G401.6 (cell line): Measurements from ENCODE around the gene GATA6.

Experiments
- FAIRE-seq: peaks from 2 replicates; lab custom pipeline; 2012; peaks lifted over from hg19 to GRCh38; lab: Jason Lieb, UNC

GATA6 gene

GRCh38 chr18:22169011-22169888 is at the start of gene GATA6:
Gene GATA6 (plus strand): TSS chr18:22169589. CDS start chr18:22171145, 1,556 bp downstream.
- no peak for FAIRE-seq

GRCh38 chr18:22124970-22125369 is 44.4 kb upstream of the GATA6 start:
- peak; percentile 44 for FAIRE-seq

- FAIRE-seq, result no peak
Measured at GRCh38 chr18:22128954-22129353, 40.4 kb upstream of the GATA6 start.

GRCh38 chr18:22129778-22130177 is 39.6 kb upstream of the GATA6 start:
- no peak for FAIRE-seq

GRCh38 chr18:22132258-22132657 is 37.1 kb upstream of the GATA6 start:
- FAIRE-seq, result no peak

GRCh38 chr18:22132763-22133162 is 36.6 kb upstream of the GATA6 start:
- no peak for FAIRE-seq

GRCh38 chr18:22136395-22136794 is 33.0 kb upstream of the GATA6 start:
- FAIRE-seq, result no peak

GRCh38 chr18:22141211-22141610 is 28.2 kb upstream of the GATA6 start:
- no peak for FAIRE-seq

GRCh38 chr18:22143347-22144340 is 25.7 kb upstream of the GATA6 start:
- FAIRE-seq, result no peak

GRCh38 chr18:22145160-22145559 is 24.2 kb upstream of the GATA6 start:
- FAIRE-seq, result no peak

- FAIRE-seq, result no peak
Measured at GRCh38 chr18:22149710-22150109, 19.7 kb upstream of the GATA6 start.

- no peak for FAIRE-seq
Measured at GRCh38 chr18:22152093-22152492, 17.3 kb upstream of the GATA6 start.

- no peak for FAIRE-seq
Measured at GRCh38 chr18:22153428-22153827, 16.0 kb upstream of the GATA6 start.

GRCh38 chr18:22155584-22155983 is 13.8 kb upstream of the GATA6 start:
- no peak for FAIRE-seq

- FAIRE-seq, result no peak
Measured at GRCh38 chr18:22159014-22159413, 10.4 kb upstream of the GATA6 start.

- no peak for FAIRE-seq
Measured at GRCh38 chr18:22161090-22161489, 8.3 kb upstream of the GATA6 start.

GRCh38 chr18:22163416-22164161 is 5.8 kb upstream of the GATA6 start:
- no peak for FAIRE-seq

GRCh38 chr18:22164337-22165048 is 4.9 kb upstream of the GATA6 start:
- FAIRE-seq, result no peak

- FAIRE-seq, result no peak
Measured at GRCh38 chr18:22165049-22165602, 4.3 kb upstream of the GATA6 start.

GRCh38 chr18:22165603-22166068 is 3.8 kb upstream of the GATA6 start:
- no peak for FAIRE-seq
